SU-DHL-6 (cell line): ENCODE data around the gene RFLNA.

Experiments used
- H2AFZ ChIP-seq: fragments of 200-600 bp; sonication (generic); 2 replicates; pipeline ENCODE4 v1.6.1; 2014; ENCODE audit warnings: low read depth, mild to moderate bottlenecking, moderate library complexity, mixed read lengths, antibody characterized with exemption, low read length; ENCODE audit not compliant: severe bottlenecking
- H3F3A ChIP-seq: fragments of 200-600 bp; shearing (Covaris generic); 2 replicates; pipeline ENCODE4 v1.6.0; 2016; ENCODE audit warnings: antibody characterized with exemption, mild to moderate bottlenecking; ENCODE audit not compliant: insufficient read depth
- H3K27ac ChIP-seq: fragments of 200-600 bp; sonication (generic); 2 replicates; pipeline ENCODE4 v1.5.1; 2016; ENCODE audit warnings: low read depth, mild to moderate bottlenecking, low read length, moderate library complexity, mixed read lengths
- H3K27me3 ChIP-seq: fragments of 200-600 bp; sonication (generic), shearing (Covaris generic); 2 replicates; pipeline ENCODE4 v1.6.0; 2014; ENCODE audit warnings: mild to moderate bottlenecking, low read length
- H3K36me3 ChIP-seq: fragments of 200-600 bp; sonication (generic); 2 replicates; pipeline ENCODE4 v1.6.1; 2014; ENCODE audit warnings: mild to moderate bottlenecking, low read length, mixed read lengths
- H3K4me2 ChIP-seq: fragments of 300-600, 200-600 bp; shearing (Covaris generic), sonication (generic); 2 replicates; pipeline ENCODE4 v1.6.0; 2014; ENCODE audit warnings: low read length, low read depth, mild to moderate bottlenecking; ENCODE audit not compliant: poor library complexity, severe bottlenecking
- H3K4me3 ChIP-seq: fragments of 200-600 bp; sonication (generic); 2 replicates; pipeline ENCODE4 v1.5.1; 2014; ENCODE audit warnings: antibody characterized with exemption, low read length, mild to moderate bottlenecking, mixed read lengths; ENCODE audit not compliant: insufficient read depth, poor library complexity, severe bottlenecking
- H3K79me2 ChIP-seq: fragments of 200-600 bp; sonication (generic); 2 replicates; pipeline ENCODE4 v1.6.1; 2014; ENCODE audit warnings: mild to moderate bottlenecking, low read length, moderate library complexity; ENCODE audit not compliant: insufficient read depth
- H3K9ac ChIP-seq: fragments of 200-600 bp; sonication (generic); 2 replicates; pipeline ENCODE4 v1.7.0; 2014; ENCODE audit warnings: mild to moderate bottlenecking, low read length
- H3K9me2 ChIP-seq: fragments of 200-600 bp; sonication (generic); replicated peaks from 2 replicates; pipeline ENCODE4 v1.6.1; 2014; ENCODE audit warnings: low read length; ENCODE audit not compliant: insufficient read depth
- H3K9me3 ChIP-seq: fragments of 200-600 bp; sonication (generic); 2 replicates; pipeline ENCODE4 v1.6.1; 2014; ENCODE audit warnings: low read length, mixed read lengths; ENCODE audit not compliant: insufficient read depth
- H4K20me1 ChIP-seq: fragments of 200-600 bp; sonication (generic); 2 replicates; pipeline ENCODE4 v1.6.1; 2014; ENCODE audit warnings: low read depth, mild to moderate bottlenecking, antibody characterized with exemption, low read length, moderate library complexity, mixed read lengths
- CTCF ChIP-seq: fragments of 200-600 bp; sonication (generic); IDR thresholded peaks from one replicate; pipeline ENCODE4 v1.5.1; 2017; ENCODE audit warnings: antibody characterized with exemption, mild to moderate bottlenecking, low read length, moderate library complexity; ENCODE audit not compliant: insufficient read depth, poor library complexity, severe bottlenecking
- EZH2phosphoT487 ChIP-seq: fragments of 200-600 bp; sonication (generic), shearing (Covaris generic); conservative IDR thresholded peaks from 2 replicates; pipeline ENCODE4 v1.6.1; 2018; ENCODE audit warnings: mild to moderate bottlenecking, antibody characterized with exemption, low read length, moderate library complexity, mixed read lengths

Gene RFLNA

DNA sequence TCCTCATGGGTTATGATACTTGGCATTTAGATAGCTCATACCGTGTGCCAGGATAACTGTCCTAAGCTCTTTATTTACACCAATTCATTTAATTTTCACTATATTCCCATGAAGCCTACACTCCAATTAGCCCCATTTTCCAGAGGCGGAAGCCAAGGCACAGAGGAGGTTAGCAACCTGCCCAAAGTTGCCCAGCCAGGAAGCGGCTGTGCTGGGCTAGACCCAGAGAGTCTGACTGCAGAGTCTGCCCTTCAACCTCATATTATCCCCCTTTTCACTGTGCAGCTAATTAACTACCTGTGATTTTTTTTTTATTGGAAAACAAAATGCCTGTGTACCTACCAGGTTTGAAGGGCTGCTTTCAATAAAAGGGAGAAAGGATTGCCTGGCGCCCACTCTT is 2.5 kb downstream of the RFLNA start:
- TF ChIP-seq CTCF = no peak
- Histone ChIP-seq H3K27ac (no peak overlapping the region), H4K20me1 (no peaks in the 10 kb centered on the region), H3K36me3 (no peaks in the 10 kb centered on the region), H2AFZ (no peak overlapping the region), H3K9ac (no peak overlapping the region), H3F3A (no peaks in the 10 kb centered on the region), H3K9me3 (no peaks in the 10 kb centered on the region), H3K27me3 (no peaks in the 10 kb centered on the region), H3K9me2 (no peaks in the 10 kb centered on the region), H3K79me2 (no peaks in the 10 kb centered on the region), H3K4me2 (no peak overlapping the region), H3K4me3 (no peak overlapping the region)

GRCh38 chr12:124297856-124298255 is 3.0 kb downstream of the RFLNA start:
- no peak overlapping the region for H3K4me3 ChIP-seq
- H3F3A ChIP-seq = no peaks in the 10 kb centered on the region
- no peaks in the 10 kb centered on the region for H3K36me3 ChIP-seq
- H3K9me3 ChIP-seq = no peaks in the 10 kb centered on the region
- H3K27me3 ChIP-seq = no peaks in the 10 kb centered on the region
- TF ChIP-seq CTCF (no peak), EZH2phosphoT487 (no peak)
- no peaks in the 10 kb centered on the region for H4K20me1 ChIP-seq
- H2AFZ ChIP-seq = no peak overlapping the region
- H3K27ac ChIP-seq = no peak overlapping the region
- no peak overlapping the region for H3K4me2 ChIP-seq
- no peaks in the 10 kb centered on the region for H3K79me2 ChIP-seq
- no peak overlapping the region for H3K9ac ChIP-seq
- H3K9me2 ChIP-seq = no peaks in the 10 kb centered on the region

GRCh38 chr12:124298685-124299410 is 4.0 kb downstream of the RFLNA start:
- Histone ChIP-seq H3K79me2 (no peaks in the 10 kb centered on the region), H2AFZ (no peak overlapping the region), H3K27me3 (no peaks in the 10 kb centered on the region), H3F3A (no peaks in the 10 kb centered on the region), H3K9me2 (no peaks in the 10 kb centered on the region), H3K27ac (no peak overlapping the region), H4K20me1 (no peaks in the 10 kb centered on the region), H3K9ac (no peak overlapping the region), H3K4me3 (no peak overlapping the region), H3K4me2 (no peak overlapping the region), H3K9me3 (no peaks in the 10 kb centered on the region), H3K36me3 (no peaks in the 10 kb centered on the region)
- no peak for TF ChIP-seq CTCF
- no peak for TF ChIP-seq EZH2phosphoT487
